ENCODE measurements around the gene POLR2J. TPM values are rescaled to one million over a fixed set of nuclear protein-coding genes. Genes with fewer than 3 reads are reported as not detected.
A peak's percentile ranks its signal among the peaks of the same experiment; 100 is the strongest.

POLR2J gene
- total RNA-seq, 1 donor from 2014 or later = 46.8 TPM

GRCh38 chr7:102449136-102449535, 29.6 kb downstream of the POLR2J start:
- H3K27ac Mint-ChIP-seq = no peak overlapping the region
- intact Hi-C loops (cut with micrococcal nuclease) = no loop called here
- DNase-seq = no peak
- no peaks in the 10 kb centered on the region for H3K27me3 Mint-ChIP-seq
- no peak overlapping the region for H3K4me3 Mint-ChIP-seq
- H3K4me1 Mint-ChIP-seq = no peaks in the 10 kb centered on the region
- H3K36me3 Mint-ChIP-seq (ENCODE audit: low read depth) = peaks cover 24% of the 10 kb centered on the region
- H3K9me3 Mint-ChIP-seq = no peaks in the 10 kb centered on the region

DNA sequence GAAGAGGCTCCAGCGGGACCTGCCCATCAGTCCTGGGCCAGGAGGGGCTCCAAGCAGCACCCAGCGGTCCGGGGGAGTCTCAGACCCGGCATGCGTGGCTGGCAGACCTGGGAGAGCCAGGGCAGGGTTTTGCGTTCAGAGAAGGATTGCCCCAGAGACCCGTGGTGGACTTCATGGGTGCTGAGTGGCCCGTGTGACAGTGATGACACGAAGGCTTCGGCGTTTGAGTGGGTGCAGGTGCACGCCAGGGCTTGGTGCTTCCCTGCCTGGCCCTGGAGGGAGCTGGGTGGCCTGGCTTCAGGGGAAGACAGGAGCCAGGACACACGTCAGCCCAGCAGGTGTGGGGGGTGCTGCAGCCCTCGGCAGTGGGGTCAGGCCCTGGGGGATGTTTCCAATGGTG, 31.4 kb downstream of the POLR2J start:
- H3K27me3 Mint-ChIP-seq = no peaks in the 10 kb centered on the region
- intact Hi-C loops (cut with micrococcal nuclease) = no loop called here
- no peak overlapping the region for H3K27ac Mint-ChIP-seq
- no peak for DNase-seq
- no peak overlapping the region for H3K4me3 Mint-ChIP-seq
- H3K4me1 Mint-ChIP-seq = no peaks in the 10 kb centered on the region
- no peaks in the 10 kb centered on the region for H3K9me3 Mint-ChIP-seq
- peaks cover 24% of the 10 kb centered on the region for H3K36me3 Mint-ChIP-seq (ENCODE audit: low read depth)

DNA sequence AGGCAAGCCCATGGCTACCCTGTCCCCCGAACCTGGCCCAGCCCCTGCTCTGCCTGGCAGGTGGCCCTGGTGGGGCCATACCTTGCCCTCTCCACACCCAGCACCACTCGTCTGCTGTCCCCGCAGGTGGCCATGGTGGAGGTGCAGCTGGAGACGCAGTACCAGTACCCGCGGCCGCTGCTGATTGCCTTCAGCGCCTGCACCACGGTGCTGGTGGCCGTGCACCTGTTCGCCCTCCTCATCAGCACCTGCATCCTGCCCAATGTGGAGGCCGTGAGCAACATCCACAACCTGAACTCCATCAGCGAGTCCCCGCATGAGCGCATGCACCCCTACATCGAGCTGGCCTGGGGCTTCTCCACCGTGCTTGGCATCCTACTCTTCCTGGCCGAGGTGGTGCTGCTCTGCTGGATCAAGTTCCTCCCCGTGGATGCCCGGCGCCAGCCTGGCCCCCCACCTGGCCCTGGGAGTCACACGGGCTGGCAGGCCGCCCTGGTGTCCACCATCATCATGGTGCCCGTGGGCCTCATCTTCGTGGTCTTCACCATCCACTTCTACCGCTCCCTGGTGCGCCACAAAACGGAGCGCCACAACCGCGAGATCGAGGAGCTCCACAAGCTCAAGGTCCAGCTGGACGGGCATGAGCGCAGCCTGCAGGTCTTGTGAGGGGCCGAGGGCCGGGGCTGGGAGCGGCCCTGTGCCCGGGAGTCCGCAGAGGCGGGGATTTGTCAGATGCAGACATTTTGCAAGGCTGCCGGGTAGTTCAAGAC, 32.1 kb downstream of the POLR2J start:
- no peak overlapping the region for H3K27ac Mint-ChIP-seq
- intact Hi-C loops (cut with micrococcal nuclease) = no loop called here
- H3K4me3 Mint-ChIP-seq = no peak overlapping the region
- no peak for DNase-seq
- H3K36me3 Mint-ChIP-seq (ENCODE audit: low read depth) = peaks cover 27% of the 10 kb centered on the region
- H3K27me3 Mint-ChIP-seq = no peaks in the 10 kb centered on the region
- H3K4me1 Mint-ChIP-seq = no peaks in the 10 kb centered on the region
- no peaks in the 10 kb centered on the region for H3K9me3 Mint-ChIP-seq

DNA sequence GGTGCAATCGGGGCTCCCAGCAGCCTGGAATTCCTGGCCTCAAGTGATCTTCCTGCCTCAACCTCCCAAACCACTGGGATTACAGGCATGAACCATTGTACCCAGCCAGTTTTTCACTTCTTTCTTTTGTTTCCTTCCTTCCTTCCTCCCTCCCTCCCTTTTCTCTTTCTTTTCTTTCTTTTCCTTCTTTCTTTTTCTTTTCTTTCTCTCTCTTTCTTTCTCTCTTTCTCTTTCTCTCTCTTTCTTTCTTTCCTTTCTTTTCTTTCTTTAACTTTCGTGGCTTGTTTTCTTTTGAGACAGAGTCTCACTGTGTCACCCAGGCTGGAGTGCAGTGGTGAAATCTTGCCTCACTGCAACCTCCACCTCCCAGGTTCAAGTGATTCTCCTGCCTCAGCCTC, 33.0 kb downstream of the POLR2J start:
- Mint-ChIP-seq H3K4me3 (no peak overlapping the region), H3K27me3 (no peaks in the 10 kb centered on the region), H3K36me3 (ENCODE audit: low read depth) (peaks cover 29% of the 10 kb centered on the region), H3K27ac (no peak overlapping the region), H3K9me3 (no peaks in the 10 kb centered on the region), H3K4me1 (no peaks in the 10 kb centered on the region)
- DNase-seq = no peak
- intact Hi-C loops (cut with micrococcal nuclease) = no loop called here

DNA sequence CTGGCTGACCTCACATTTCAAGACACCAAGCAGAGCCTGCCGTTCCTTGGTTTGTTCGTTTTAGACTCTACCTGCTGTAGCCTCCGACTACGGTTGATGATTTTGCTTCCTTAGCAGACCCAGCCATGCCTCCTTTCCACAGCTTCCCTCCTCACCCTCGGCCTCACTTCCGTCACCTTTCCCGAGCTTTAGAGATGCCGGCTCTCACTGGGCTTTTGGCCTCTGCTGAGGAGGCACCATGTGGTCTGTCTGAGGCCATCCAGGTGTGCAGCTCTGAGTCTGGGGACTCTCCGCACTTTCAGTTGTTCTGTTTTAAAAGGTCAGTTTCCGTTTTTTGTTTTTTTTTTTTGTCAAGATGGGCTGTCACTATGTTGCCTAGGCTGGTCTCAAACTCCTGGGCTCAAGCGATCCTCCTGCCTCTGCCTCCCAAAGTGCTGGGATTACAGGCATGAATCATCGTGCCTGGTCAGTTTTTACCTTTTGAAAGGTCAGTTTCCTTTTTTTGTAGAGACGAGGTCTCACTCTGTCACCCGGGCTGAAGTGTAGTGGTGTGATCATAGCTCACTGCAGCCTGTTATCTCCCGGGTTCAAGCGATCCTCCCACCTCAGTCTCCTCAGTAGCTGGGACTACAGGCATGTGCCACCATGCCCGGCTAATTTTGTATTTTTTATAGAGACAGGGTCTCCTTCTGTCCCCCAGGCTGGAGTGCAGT, 33.6 kb downstream of the POLR2J start:
- intact Hi-C loops (cut with micrococcal nuclease) = no loop called here
- H3K27ac Mint-ChIP-seq = no peak overlapping the region
- no peaks in the 10 kb centered on the region for H3K9me3 Mint-ChIP-seq
- no peaks in the 10 kb centered on the region for H3K27me3 Mint-ChIP-seq
- no peaks in the 10 kb centered on the region for H3K4me1 Mint-ChIP-seq
- no peak for DNase-seq
- H3K36me3 Mint-ChIP-seq (ENCODE audit: low read depth) = peaks cover 29% of the 10 kb centered on the region
- no peak overlapping the region for H3K4me3 Mint-ChIP-seq

- DNase-seq = no peak
- H3K27me3 Mint-ChIP-seq = no peaks in the 10 kb centered on the region
- intact Hi-C loops (cut with micrococcal nuclease) = no loop called here
- H3K36me3 Mint-ChIP-seq (ENCODE audit: low read depth) = peaks cover 28% of the 10 kb centered on the region
- no peak overlapping the region for H3K27ac Mint-ChIP-seq
- H3K4me1 Mint-ChIP-seq = peaks cover 10% of the 10 kb centered on the region
- no peaks in the 10 kb centered on the region for H3K9me3 Mint-ChIP-seq
- H3K4me3 Mint-ChIP-seq = no peak overlapping the region
Measured at GRCh38 chr7:102439963-102440795, 38.5 kb downstream of the POLR2J start.

DNA sequence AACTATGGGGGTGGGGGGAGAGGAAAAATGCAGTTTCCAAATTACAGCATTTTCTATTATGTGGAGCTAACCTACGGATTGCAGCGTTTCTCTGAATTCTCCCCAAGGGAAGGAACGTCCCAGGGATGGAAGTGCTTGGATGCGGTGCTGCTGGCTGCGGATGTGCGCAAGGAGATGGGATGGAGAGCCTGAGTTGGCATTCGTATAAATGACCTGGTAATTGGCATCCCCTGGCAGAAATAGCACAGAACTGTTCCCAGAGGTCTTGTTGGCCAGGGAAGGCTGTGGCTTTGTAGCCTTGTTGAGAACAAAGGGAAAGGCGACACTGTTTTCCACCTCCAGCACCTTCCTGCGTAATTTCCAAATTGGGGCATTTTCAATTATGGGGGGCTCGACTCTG, 42.6 kb downstream of the POLR2J start:
- Mint-ChIP-seq H3K4me1 (peaks cover 33% of the 10 kb centered on the region), H3K9me3 (no peaks in the 10 kb centered on the region), H3K4me3 (peak overlapping the region; percentile 44), H3K27me3 (no peaks in the 10 kb centered on the region), H3K36me3 (ENCODE audit: low read depth) (peaks cover 27% of the 10 kb centered on the region), H3K27ac (peak overlapping the region; percentile 49)
- no peak for DNase-seq
- intact Hi-C loops (cut with micrococcal nuclease) = no loop called here

DNA sequence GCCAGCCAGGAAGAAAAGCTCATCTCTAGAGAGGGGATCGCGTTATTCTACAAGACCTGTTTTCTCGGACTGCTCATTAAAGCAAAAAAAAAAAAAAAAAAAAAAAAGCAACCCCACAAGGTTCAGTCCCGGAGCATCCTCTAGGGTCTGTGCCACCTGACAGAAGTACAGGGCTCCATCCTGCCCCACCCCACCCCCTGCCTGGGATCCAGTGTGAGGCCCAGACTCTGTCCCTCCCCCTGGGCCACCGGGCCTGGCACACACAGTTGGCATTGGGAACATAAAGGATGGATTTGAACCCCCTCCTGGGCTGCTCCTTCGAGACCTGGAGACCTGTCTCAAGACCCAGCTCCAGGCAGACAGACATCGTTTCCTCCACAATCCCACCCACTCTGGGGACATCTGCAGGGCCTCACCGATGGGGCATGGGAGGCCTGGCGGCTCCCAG, 44.7 kb downstream of the POLR2J start:
- DNase-seq = peak; percentile 74
- H3K4me3 Mint-ChIP-seq = peak overlapping the region; percentile 92
- peak overlapping the region; percentile 90 for H3K27ac Mint-ChIP-seq
- H3K27me3 Mint-ChIP-seq = no peaks in the 10 kb centered on the region
- H3K4me1 Mint-ChIP-seq = peaks cover 48% of the 10 kb centered on the region
- no peaks in the 10 kb centered on the region for H3K9me3 Mint-ChIP-seq
- H3K36me3 Mint-ChIP-seq (ENCODE audit: low read depth) = peaks cover 29% of the 10 kb centered on the region
- intact Hi-C loops (cut with micrococcal nuclease) = no loop called here

- Mint-ChIP-seq H3K36me3 (ENCODE audit: low read depth) (peaks cover 25% of the 10 kb centered on the region), H3K4me3 (peak within 1 kb of the TSS; percentile 92), H3K27me3 (no peaks in the 10 kb centered on the region), H3K27ac (peak within 1 kb of the TSS; percentile 92), H3K9me3 (no peaks in the 10 kb centered on the region), H3K4me1 (peaks cover 51% of the 10 kb centered on the region)
- DNase-seq = peak; percentile 96
- intact Hi-C loops (cut with micrococcal nuclease) = loop anchor here (1.0 kb wide), 1 partner anchor 8 kb away; no protein-coding TSS in a partner anchor
Measured at GRCh38 chr7:102433219-102434038, 45.3 kb downstream of the POLR2J start, which contains the start of gene ORAI2. Gene ORAI2 (plus strand): TSS chr7:102433575. CDS start chr7:102438957, 5,382 bp downstream.

GRCh38 chr7:102432442-102433218, 46.1 kb downstream of the POLR2J start:
- Mint-ChIP-seq H3K27me3 (no peaks in the 10 kb centered on the region), H3K9me3 (no peaks in the 10 kb centered on the region), H3K4me1 (peaks cover 56% of the 10 kb centered on the region), H3K27ac (peak overlapping the region; percentile 92), H3K36me3 (ENCODE audit: low read depth) (peaks cover 23% of the 10 kb centered on the region), H3K4me3 (peak overlapping the region; percentile 77)
- intact Hi-C loops (cut with micrococcal nuclease) = loop anchor here (1.0 kb wide), 1 partner anchor 7 kb away; no protein-coding TSS in a partner anchor
- peak; percentile 72 for DNase-seq

GRCh38 chr7:102431617-102432298, 47.0 kb downstream of the POLR2J start:
- Mint-ChIP-seq H3K27me3 (no peaks in the 10 kb centered on the region), H3K4me3 (peak overlapping the region; percentile 77), H3K9me3 (no peaks in the 10 kb centered on the region), H3K36me3 (ENCODE audit: low read depth) (peaks cover 24% of the 10 kb centered on the region), H3K27ac (peak overlapping the region; percentile 92), H3K4me1 (peaks cover 60% of the 10 kb centered on the region)
- intact Hi-C loops (cut with micrococcal nuclease) = no loop called here
- DNase-seq = peak; percentile 88
